Chondrocyte (in vitro differentiated cells): ENCODE measurements around the gene KIAA1586. TPM values are rescaled to one million over a fixed set of nuclear protein-coding genes. Genes with fewer than 3 reads are reported as not detected.
"Not testable (repeated sequence)": the region's sequence is repeated elsewhere in the genome, so short reads cannot be mapped to it uniquely, and the experiment has no call there.

Source experiments
- DNase-seq: peaks from one replicate; pipeline ENCODE4 v3.0.0; 2021; ENCODE audit warnings: mixed read lengths, low spot score
- H3K27ac Mint-ChIP-seq: one replicate; pipeline ENCODE4 v1.8.0; 2021; ENCODE audit warnings: mild to moderate bottlenecking, moderate library complexity, mixed read lengths; ENCODE audit not compliant: unreplicated experiment
- H3K27me3 Mint-ChIP-seq: 2 replicates; pipeline ENCODE4 v1.8.0; 2021; ENCODE audit warnings: low read depth, mixed read lengths
- H3K36me3 Mint-ChIP-seq: 2 replicates; pipeline ENCODE4 v1.8.0; 2021; ENCODE audit warnings: low read depth, mixed read lengths
- H3K4me1 Mint-ChIP-seq: 2 replicates; pipeline ENCODE4 v1.8.0; 2021; ENCODE audit warnings: low read depth, mild to moderate bottlenecking, mixed read lengths
- H3K4me3 Mint-ChIP-seq: one replicate; pipeline ENCODE4 v1.8.0; 2021; ENCODE audit warnings: mild to moderate bottlenecking, moderate library complexity, mixed read lengths; ENCODE audit not compliant: unreplicated experiment
- H3K9me3 Mint-ChIP-seq: 2 replicates; pipeline ENCODE4 v1.8.0; 2021; ENCODE audit warnings: low read depth, mixed read lengths
- CTCF ChIP-seq: fragments of 200-600 bp; sonication (generic); IDR thresholded peaks from 2 replicates; pipeline ENCODE4 v1.5.0; 2021; ENCODE audit warnings: antibody characterized with exemption, mild to moderate bottlenecking, moderate library complexity
- long read RNA-seq: library from polyadenylated mRNA; stranded (forward); transcript quantifications from one replicate; pipeline ENCODE4 v2.0.0, GENCODE V29; 2021
- total RNA-seq: library from RNA; stranded (reverse); gene quantifications from 3 replicates; pipeline ENCODE4 v1.2.1, GENCODE V29; 2021

KIAA1586 gene
- total RNA-seq = 12.6 to 18.6 TPM (median 13.4 TPM) in 3 replicates
- long read RNA-seq, transcript KIAA1586-201 (4 exons, 2,933 nt) = major isoform, 9 of 19 reads
- long read RNA-seq, partial matches to known transcripts = 7 of 19 reads
- long read RNA-seq, other reads (novel, unspliced or antisense) = 1 of 19 reads

GRCh38 chr6:57046332-57047256, at the start of gene KIAA1586:
Gene KIAA1586 (plus strand): TSS chr6:57046693. CDS start chr6:57046756, 63 bp downstream.
- Mint-ChIP-seq H3K4me1 (peaks cover 28% of the 10 kb centered on the region), H3K4me3 (peak within 1 kb of the TSS; percentile 95), H3K27ac (peak within 1 kb of the TSS; percentile 93), H3K27me3 (peaks cover 15% of the 10 kb centered on the region)
- not testable (repeated sequence) for H3K9me3 Mint-ChIP-seq, H3K36me3 Mint-ChIP-seq
- DNase-seq = peak; percentile 94

GRCh38 chr6:56999049-56999448, 47.4 kb upstream of the KIAA1586 start:
- DNase-seq = no peak
- H3K27ac Mint-ChIP-seq = no peak overlapping the region
- TF ChIP-seq CTCF = no peak
- H3K4me3 Mint-ChIP-seq = no peak overlapping the region
- H3K36me3 Mint-ChIP-seq = peaks cover 14% of the 10 kb centered on the region
- H3K4me1 Mint-ChIP-seq = no peaks in the 10 kb centered on the region
- H3K9me3 Mint-ChIP-seq = peaks cover 11% of the 10 kb centered on the region
- no peaks in the 10 kb centered on the region for H3K27me3 Mint-ChIP-seq

GRCh38 chr6:56999748-57000147, 46.7 kb upstream of the KIAA1586 start:
- H3K4me1 Mint-ChIP-seq, H3K27me3 Mint-ChIP-seq: not testable (repeated sequence)
- H3K36me3 Mint-ChIP-seq = peaks cover 14% of the 10 kb centered on the region

GRCh38 chr6:57002197-57002596, 44.3 kb upstream of the KIAA1586 start:
- no peak overlapping the region for H3K27ac Mint-ChIP-seq
- DNase-seq = no peak
- TF ChIP-seq CTCF = no peak
- no peaks in the 10 kb centered on the region for H3K4me1 Mint-ChIP-seq
- H3K9me3 Mint-ChIP-seq = peaks cover 11% of the 10 kb centered on the region
- no peak overlapping the region for H3K4me3 Mint-ChIP-seq
- no peaks in the 10 kb centered on the region for H3K27me3 Mint-ChIP-seq
- H3K36me3 Mint-ChIP-seq = peaks cover 6% of the 10 kb centered on the region

More at GRCh38 chr6:56999748-57000147, 46.7 kb upstream of the KIAA1586 start:
- peaks cover 11% of the 10 kb centered on the region for H3K9me3 Mint-ChIP-seq
- DNase-seq, H3K4me3 Mint-ChIP-seq, H3K27ac Mint-ChIP-seq: not testable (repeated sequence)

- Mint-ChIP-seq H3K9me3 (no peaks in the 10 kb centered on the region), H3K27me3 (no peaks in the 10 kb centered on the region), H3K4me1 (no peaks in the 10 kb centered on the region), H3K4me3 (no peak overlapping the region), H3K36me3 (no peaks in the 10 kb centered on the region), H3K27ac (no peak overlapping the region)
- TF ChIP-seq CTCF = no peak
- no peak for DNase-seq
Measured at GRCh38 chr6:57004292-57004691, 42.2 kb upstream of the KIAA1586 start.

- H3K4me1 Mint-ChIP-seq = no peaks in the 10 kb centered on the region
- no peaks in the 10 kb centered on the region for H3K27me3 Mint-ChIP-seq
- no peaks in the 10 kb centered on the region for H3K9me3 Mint-ChIP-seq
- H3K4me3 Mint-ChIP-seq = no peak overlapping the region
- no peaks in the 10 kb centered on the region for H3K36me3 Mint-ChIP-seq
- no peak overlapping the region for H3K27ac Mint-ChIP-seq
- no peak for DNase-seq
- TF ChIP-seq CTCF = no peak
Measured at GRCh38 chr6:57006101-57006500, 40.4 kb upstream of the KIAA1586 start.

GRCh38 chr6:57008069-57008468, 38.4 kb upstream of the KIAA1586 start:
- not testable (repeated sequence) for DNase-seq, H3K4me3 Mint-ChIP-seq, H3K4me1 Mint-ChIP-seq, H3K9me3 Mint-ChIP-seq, H3K36me3 Mint-ChIP-seq, H3K27ac Mint-ChIP-seq, H3K27me3 Mint-ChIP-seq
